Activated CD8-positive, alpha-beta memory T cell treated with anti-CD3 and anti-CD28 coated beads, Interleukin-2, amount 50 U/mL, for 1 hour (primary cell): ENCODE measurements around the gene FN3K.

ENCODE experiments used
- DNase-seq: peaks from one replicate; pipeline ENCODE4 v3.0.0-alpha.2; 2020; ENCODE audit errors: extremely low read depth

FN3K gene

GRCh38 chr17:82734987-82735866 is at the start of gene FN3K:
Gene FN3K (plus strand): TSS chr17:82735615. CDS start chr17:82735637, 22 bp downstream.
- no peak for DNase-seq

GRCh38 chr17:82686366-82687324 is 48.8 kb upstream of the FN3K start:
- no peak for DNase-seq

GRCh38 chr17:82687375-82687861 is 48.0 kb upstream of the FN3K start:
- no peak for DNase-seq

GRCh38 chr17:82687871-82688270 is 47.5 kb upstream of the FN3K start:
- no peak for DNase-seq

- DNase-seq, result no peak
Measured at GRCh38 chr17:82689077-82689476, 46.3 kb upstream of the FN3K start.

GRCh38 chr17:82690786-82691489 is 44.5 kb upstream of the FN3K start:
- DNase-seq, result no peak

GRCh38 chr17:82691714-82692113 is 43.7 kb upstream of the FN3K start:
- no peak for DNase-seq

GRCh38 chr17:82692268-82692667 is 43.1 kb upstream of the FN3K start:
- no peak for DNase-seq

- DNase-seq, result no peak
Measured at GRCh38 chr17:82693168-82693867, 42.1 kb upstream of the FN3K start.

- no peak for DNase-seq
Measured at GRCh38 chr17:82694647-82695046, 40.8 kb upstream of the FN3K start.

GRCh38 chr17:82696259-82696658 is 39.2 kb upstream of the FN3K start:
- no peak for DNase-seq

- no peak for DNase-seq
Measured at GRCh38 chr17:82696916-82697807, 38.3 kb upstream of the FN3K start.

GRCh38 chr17:82697808-82698064 is 37.7 kb upstream of the FN3K start:
- no peak for DNase-seq

GRCh38 chr17:82698065-82698973 is 37.1 kb upstream of the FN3K start, which contains the start of gene RAB40B:
Gene RAB40B (minus strand): TSS chr17:82698698. CDS start chr17:82698596, 102 bp downstream.
- peak; percentile 95 for DNase-seq

GRCh38 chr17:82698974-82699442 is 36.4 kb upstream of the FN3K start:
- DNase-seq, result no peak

GRCh38 chr17:82699551-82699950 is 35.9 kb upstream of the FN3K start:
- no peak for DNase-seq

- no peak for DNase-seq
Measured at GRCh38 chr17:82702231-82702927, 33.0 kb upstream of the FN3K start.

- no peak for DNase-seq
Measured at GRCh38 chr17:82703036-82703745, 32.2 kb upstream of the FN3K start.
